ENCODE data around the gene TTLL5. TPM values are rescaled to one million over a fixed set of nuclear protein-coding genes. Genes with fewer than 3 reads are reported as not detected.

The TTLL5 gene
- total and polyA plus RNA-seq, 2 donors (not counting 1 experiment from before 2014, with no cell fraction given) = 16.1 to 23.8 TPM

GRCh38 chr14:75752086-75752485, 91.0 kb downstream of the TTLL5 start:
- H3K9ac ChIP-seq (ENCODE audit: insufficient read depth, low read length) = no peak overlapping the region
- no peaks in the 10 kb centered on the region for H3K79me2 ChIP-seq (ENCODE audit: control insufficient read depth, insufficient read depth, low read length)
- H3K4me3 ChIP-seq (replicated peaks in 1 of 4; ENCODE audit: control extremely low read depth in 1 of 4, insufficient read depth in 1 of 4, low read depth in 3 of 4, low read length in 4 of 4) = no peak overlapping the region
- no peak for DNase-seq (ENCODE audit: low read depth in 2 of 2)
- no peak overlapping the region for H3K4me2 ChIP-seq (ENCODE audit: extremely low read depth, insufficient read depth, low read length)
- H3K36me3 ChIP-seq (ENCODE audit: control insufficient read depth, insufficient read depth, low read length) = no peaks in the 10 kb centered on the region
- no peak overlapping the region for H2AFZ ChIP-seq (ENCODE audit: low read length)
- no peak overlapping the region for H3K27ac ChIP-seq (ENCODE audit: insufficient read depth, low read length)
- no peaks in the 10 kb centered on the region for H3K9me3 ChIP-seq (ENCODE audit: control insufficient read depth, insufficient read depth, low read depth, low read length)
- TF ChIP-seq EZH2 (IDR thresholded peaks at IDR 0.05; ENCODE audit: low read length, missing control alignments) = no peak
- TF ChIP-seq CTCF (conservative IDR thresholded peaks at IDR 0.05 in 1 of 2, IDR thresholded peaks at IDR 0.05 in 1 of 2; ENCODE audit: low read depth in 1 of 2, low read length in 2 of 2) = no peak
- H3K27me3 ChIP-seq (ENCODE audit: control insufficient read depth, insufficient read depth, low read length) = no peaks in the 10 kb centered on the region
- peaks cover 2% of the 10 kb centered on the region for H3K4me1 ChIP-seq (ENCODE audit: control insufficient read depth, extremely low read depth, insufficient read depth, low read length)
- H4K20me1 ChIP-seq (ENCODE audit: control insufficient read depth, extremely low read depth, insufficient read depth, low read length) = no peaks in the 10 kb centered on the region

- peak; percentile 42 to 45 for DNase-seq (ENCODE audit: low read depth in 2 of 2)
- TF ChIP-seq EZH2 (IDR thresholded peaks at IDR 0.05; ENCODE audit: low read length, missing control alignments) (no peak), CTCF (conservative IDR thresholded peaks at IDR 0.05 in 1 of 2, IDR thresholded peaks at IDR 0.05 in 1 of 2; ENCODE audit: low read depth in 1 of 2, low read length in 2 of 2) (no peak)
Observed at GRCh38 chr14:75752907-75753594, 92.0 kb downstream of the TTLL5 start.

GRCh38 chr14:75753696-75754095, 92.7 kb downstream of the TTLL5 start:
- no peak overlapping the region for H3K4me2 ChIP-seq (ENCODE audit: extremely low read depth, insufficient read depth, low read length)

More at GRCh38 chr14:75752907-75753594, 92.0 kb downstream of the TTLL5 start:
- H3K4me2 ChIP-seq (ENCODE audit: extremely low read depth, insufficient read depth, low read length) = no peak overlapping the region
- no peak overlapping the region for H3K9ac ChIP-seq (ENCODE audit: insufficient read depth, low read length)
- no peaks in the 10 kb centered on the region for H3K79me2 ChIP-seq (ENCODE audit: control insufficient read depth, insufficient read depth, low read length)
- H3K9me3 ChIP-seq (ENCODE audit: control insufficient read depth, insufficient read depth, low read depth, low read length) = no peaks in the 10 kb centered on the region
- no peaks in the 10 kb centered on the region for H4K20me1 ChIP-seq (ENCODE audit: control insufficient read depth, extremely low read depth, insufficient read depth, low read length)
- H3K27ac ChIP-seq (ENCODE audit: insufficient read depth, low read length) = no peak overlapping the region
- no peak overlapping the region for H3K4me3 ChIP-seq (replicated peaks in 1 of 4; ENCODE audit: control extremely low read depth in 1 of 4, insufficient read depth in 1 of 4, low read depth in 3 of 4, low read length in 4 of 4)
- H2AFZ ChIP-seq (ENCODE audit: low read length) = no peak overlapping the region
- H3K27me3 ChIP-seq (ENCODE audit: control insufficient read depth, insufficient read depth, low read length) = no peaks in the 10 kb centered on the region
- peaks cover 2% of the 10 kb centered on the region for H3K4me1 ChIP-seq (ENCODE audit: control insufficient read depth, extremely low read depth, insufficient read depth, low read length)
- no peaks in the 10 kb centered on the region for H3K36me3 ChIP-seq (ENCODE audit: control insufficient read depth, insufficient read depth, low read length)

More at GRCh38 chr14:75753696-75754095, 92.7 kb downstream of the TTLL5 start:
- H3K4me1 ChIP-seq (ENCODE audit: control insufficient read depth, extremely low read depth, insufficient read depth, low read length) = peaks cover 2% of the 10 kb centered on the region
- H3K9ac ChIP-seq (ENCODE audit: insufficient read depth, low read length) = no peak overlapping the region
- H3K36me3 ChIP-seq (ENCODE audit: control insufficient read depth, insufficient read depth, low read length) = no peaks in the 10 kb centered on the region
- no peak overlapping the region for H3K4me3 ChIP-seq (replicated peaks in 1 of 4; ENCODE audit: control extremely low read depth in 1 of 4, insufficient read depth in 1 of 4, low read depth in 3 of 4, low read length in 4 of 4)
- H3K9me3 ChIP-seq (ENCODE audit: control insufficient read depth, insufficient read depth, low read depth, low read length) = no peaks in the 10 kb centered on the region
- no peaks in the 10 kb centered on the region for H4K20me1 ChIP-seq (ENCODE audit: control insufficient read depth, extremely low read depth, insufficient read depth, low read length)
- H2AFZ ChIP-seq (ENCODE audit: low read length) = no peak overlapping the region
- TF ChIP-seq EZH2 (IDR thresholded peaks at IDR 0.05; ENCODE audit: low read length, missing control alignments) = no peak
- TF ChIP-seq CTCF (conservative IDR thresholded peaks at IDR 0.05 in 1 of 2, IDR thresholded peaks at IDR 0.05 in 1 of 2; ENCODE audit: low read depth in 1 of 2, low read length in 2 of 2) = no peak
- H3K27me3 ChIP-seq (ENCODE audit: control insufficient read depth, insufficient read depth, low read length) = no peaks in the 10 kb centered on the region
- H3K27ac ChIP-seq (ENCODE audit: insufficient read depth, low read length) = no peak overlapping the region
- DNase-seq (ENCODE audit: low read depth in 2 of 2) = peak in 1 of 2 donors; percentile 38
- no peaks in the 10 kb centered on the region for H3K79me2 ChIP-seq (ENCODE audit: control insufficient read depth, insufficient read depth, low read length)
